Activated CD4-positive, alpha-beta T cell treated with anti-CD3 and anti-CD28 coated beads, Interleukin-2, amount 50 U/mL, for 24 hours (primary cell): ENCODE measurements around the gene EIF4EBP3.
"Not testable (repeated sequence)": the region's sequence is repeated elsewhere in the genome, so short reads cannot be mapped to it uniquely, and the experiment has no call there.

Experiments used
- DNase-seq, 2 donors: peaks; one replicate each; pipeline ENCODE4 v3.0.0-alpha.2; 2020; ENCODE audit warnings: low read depth in 1 of 2, low spot score in 1 of 2

Gene EIF4EBP3

GRCh38 chr5:140575309-140575708 is 27.8 kb downstream of the EIF4EBP3 start:
- no peak for DNase-seq

GRCh38 chr5:140576776-140577201 is 29.3 kb downstream of the EIF4EBP3 start:
- DNase-seq: no peak

GRCh38 chr5:140579188-140579747 is 31.8 kb downstream of the EIF4EBP3 start:
- DNase-seq: not testable (repeated sequence)

- DNase-seq: no peak
Measured at GRCh38 chr5:140587495-140587894, 40.0 kb downstream of the EIF4EBP3 start.

GRCh38 chr5:140588311-140589070 is 41.0 kb downstream of the EIF4EBP3 start:
- no peak for DNase-seq

GRCh38 chr5:140590861-140591260 is 43.4 kb downstream of the EIF4EBP3 start:
- no peak for DNase-seq

- no peak for DNase-seq
Measured at GRCh38 chr5:140591747-140592372, 44.4 kb downstream of the EIF4EBP3 start.

- DNase-seq: not testable (repeated sequence)
Measured at GRCh38 chr5:140593070-140593469, 45.6 kb downstream of the EIF4EBP3 start.

GRCh38 chr5:140594169-140594568 is 46.7 kb downstream of the EIF4EBP3 start:
- DNase-seq: no peak

GRCh38 chr5:140595538-140596300 is 48.3 kb downstream of the EIF4EBP3 start:
- DNase-seq: no peak

- no peak for DNase-seq
Measured at GRCh38 chr5:140596321-140596741, 48.9 kb downstream of the EIF4EBP3 start.

- DNase-seq: no peak
Measured at GRCh38 chr5:140598836-140599235, 51.4 kb downstream of the EIF4EBP3 start.
